Renal pelvis (tissue), 12 donors: ENCODE results near the gene CLN5. TPM values are rescaled to one million over a fixed set of nuclear protein-coding genes. Genes with fewer than 3 reads are reported as not detected.
"Not testable (repeated sequence)": the region's sequence is repeated elsewhere in the genome, so short reads cannot be mapped to it uniquely, and the experiment has no call there.

Source experiments
- DNase-seq: peaks from one replicate; pipeline ENCODE4 v3.0.0-alpha.2; 2013
- long read RNA-seq, 16 experiments: transcript quantifications; one replicate each; lab custom pipeline, GENCODE V29; 2026
- polyA plus RNA-seq, 3 donors: library from polyadenylated mRNA; unstranded; fragments of 120-200 nt; gene quantifications; one replicate each; pipeline ENCODE4 v1.2.1, GENCODE V29; 2013; ENCODE audit not compliant: insufficient read length in 3 of 3

Gene CLN5
- polyA plus RNA-seq, result 10 to 100 TPM; 39.8 to 50.7 (median 47.6) TPM
- long read RNA-seq, donor 1, full-length matches to known transcripts, result 31 of 31 reads
- long read RNA-seq, donor 1, partial matches to known transcripts, result 0 of 31 reads
- long read RNA-seq, donor 1, other reads (novel, unspliced or antisense), result 0 of 31 reads
- long read RNA-seq, donor 2, full-length matches to known transcripts, result 25 of 30 reads
- long read RNA-seq, donor 2, partial matches to known transcripts, result 5 of 30 reads
- long read RNA-seq, donor 2, other reads (novel, unspliced or antisense), result 0 of 30 reads
- long read RNA-seq, donor 3, full-length matches to known transcripts, result 29 of 29 reads
- long read RNA-seq, donor 3, partial matches to known transcripts, result 0 of 29 reads
- long read RNA-seq, donor 3, other reads (novel, unspliced or antisense), result 0 of 29 reads
- long read RNA-seq, donor 4, full-length matches to known transcripts, result 24 of 24 reads
- long read RNA-seq, donor 4, partial matches to known transcripts, result 0 of 24 reads
- long read RNA-seq, donor 4, other reads (novel, unspliced or antisense), result 0 of 24 reads
- long read RNA-seq, donor 5, full-length matches to known transcripts, result 19 of 24 reads
- long read RNA-seq, donor 5, partial matches to known transcripts, result 5 of 24 reads
- long read RNA-seq, donor 5, other reads (novel, unspliced or antisense), result 0 of 24 reads
- long read RNA-seq, donor 6, full-length matches to known transcripts, result 27 of 27 reads
- long read RNA-seq, donor 6, partial matches to known transcripts, result 0 of 27 reads
- long read RNA-seq, donor 6, other reads (novel, unspliced or antisense), result 0 of 27 reads
- long read RNA-seq, donor 7, full-length matches to known transcripts, result 31 of 31 reads
- long read RNA-seq, donor 7, partial matches to known transcripts, result 0 of 31 reads
- long read RNA-seq, donor 7, other reads (novel, unspliced or antisense), result 0 of 31 reads
- long read RNA-seq, donor 8, full-length matches to known transcripts, result 13 of 13 reads
- long read RNA-seq, donor 8, partial matches to known transcripts, result 0 of 13 reads
- long read RNA-seq, donor 8, other reads (novel, unspliced or antisense), result 0 of 13 reads
- long read RNA-seq, donor 9, full-length matches to known transcripts, result 45 of 45 reads
- long read RNA-seq, donor 9, partial matches to known transcripts, result 0 of 45 reads
- long read RNA-seq, donor 9, other reads (novel, unspliced or antisense), result 0 of 45 reads
- long read RNA-seq, donor 10, full-length matches to known transcripts, result 34 of 48 reads
- long read RNA-seq, donor 10, partial matches to known transcripts, result 14 of 48 reads
- long read RNA-seq, donor 10, other reads (novel, unspliced or antisense), result 0 of 48 reads
- long read RNA-seq, donor 11, full-length matches to known transcripts, result 15 of 15 reads
- long read RNA-seq, donor 11, partial matches to known transcripts, result 0 of 15 reads
- long read RNA-seq, donor 11, other reads (novel, unspliced or antisense), result 0 of 15 reads
- long read RNA-seq, donor 12, full-length matches to known transcripts, result 39 of 39 reads
- long read RNA-seq, donor 12, partial matches to known transcripts, result 0 of 39 reads
- long read RNA-seq, donor 12, other reads (novel, unspliced or antisense), result 0 of 39 reads
- long read RNA-seq, donor 13, full-length matches to known transcripts, result 23 of 30 reads
- long read RNA-seq, donor 13, partial matches to known transcripts, result 7 of 30 reads
- long read RNA-seq, donor 13, other reads (novel, unspliced or antisense), result 0 of 30 reads
- long read RNA-seq, donor 14, result 0 reads
- long read RNA-seq, donor 15, result 0 reads
- long read RNA-seq, donor 16, full-length matches to known transcripts, result 37 of 37 reads
- long read RNA-seq, donor 16, partial matches to known transcripts, result 0 of 37 reads
- long read RNA-seq, donor 16, other reads (novel, unspliced or antisense), result 0 of 37 reads

DNA sequence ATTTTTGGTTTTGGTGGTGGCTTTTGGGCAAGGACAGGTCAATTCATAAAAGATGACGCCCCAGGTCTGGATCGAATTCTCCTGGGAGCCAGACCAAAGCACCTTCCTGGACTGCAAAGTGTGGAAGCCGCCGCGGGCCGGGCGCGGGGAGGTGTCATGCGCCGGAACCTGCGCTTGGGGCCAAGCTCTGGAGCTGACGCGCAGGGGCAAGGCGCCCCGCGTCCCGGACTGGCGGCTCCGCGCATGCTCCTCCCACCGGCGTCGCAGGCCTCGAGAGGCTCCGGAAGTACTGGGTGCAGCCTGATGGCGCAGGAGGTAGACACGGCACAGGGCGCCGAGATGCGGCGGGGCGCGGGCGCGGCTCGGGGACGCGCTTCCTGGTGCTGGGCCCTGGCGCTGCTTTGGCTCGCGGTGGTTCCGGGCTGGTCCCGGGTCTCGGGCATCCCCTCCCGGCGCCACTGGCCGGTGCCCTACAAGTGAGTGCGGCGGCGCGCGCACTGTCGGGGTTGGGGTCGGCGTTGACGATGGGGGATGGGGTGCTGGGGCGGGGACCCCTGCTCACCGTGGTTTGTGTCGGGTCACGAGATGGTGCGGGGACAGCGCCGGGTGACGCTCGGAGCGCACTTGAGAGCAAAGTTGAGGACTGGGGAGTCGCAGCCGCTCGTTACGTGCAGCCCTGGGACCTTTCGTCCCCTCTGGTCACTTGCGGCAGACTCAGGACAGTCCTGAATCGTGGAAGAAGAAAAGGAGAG lies at the start of gene CLN5:
CLN5 (plus strand) TSS at position 286 of the 752 bp plus-strand sequence; CDS start at position 304, 18 bp downstream.
- DNase-seq, result peak; percentile 87

DNA sequence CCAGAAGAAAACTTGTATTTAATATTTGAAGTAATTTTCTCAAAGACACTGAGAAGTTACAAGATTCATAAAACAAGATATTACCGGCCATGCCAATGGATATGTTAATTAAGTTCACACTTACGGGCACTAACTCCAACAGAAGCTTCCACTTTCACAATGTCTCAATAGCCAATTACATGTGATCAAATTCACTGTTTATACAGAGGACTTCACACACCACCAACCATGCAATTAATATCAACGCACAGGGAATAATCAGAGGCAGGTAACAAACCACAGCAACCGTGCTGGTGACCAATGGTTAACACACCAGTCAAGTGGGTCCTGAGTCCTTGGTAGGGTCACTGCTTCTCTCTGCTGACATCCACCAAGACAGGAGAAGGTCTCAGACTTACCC lies 49.5 kb upstream of the CLN5 start:
- no peak for DNase-seq

DNA sequence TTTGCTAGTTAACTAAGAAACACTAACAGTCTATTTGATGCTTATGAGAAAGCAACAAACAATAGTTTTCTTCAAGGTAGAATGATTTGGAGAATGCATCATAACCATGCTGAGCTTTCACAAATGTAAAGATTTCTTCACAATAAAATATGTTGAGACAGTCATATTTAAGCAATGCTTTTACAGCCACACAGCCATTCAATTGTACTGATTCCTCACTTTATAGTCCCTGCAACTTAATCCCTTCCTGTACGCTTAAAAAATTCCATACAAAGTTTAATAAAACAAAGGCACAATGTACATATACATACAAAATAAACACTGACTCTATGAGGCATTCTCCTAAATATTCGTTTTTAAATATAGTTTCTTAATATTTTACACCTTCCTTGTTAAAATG lies 48.2 kb upstream of the CLN5 start:
- no peak for DNase-seq

- DNase-seq, result no peak
Observed at GRCh38 chr13:76944456-76944855, 47.4 kb upstream of the CLN5 start.

- no peak for DNase-seq
Observed at GRCh38 chr13:76948149-76948548, 43.7 kb upstream of the CLN5 start, which contains the start of gene ACOD1. TSS of gene ACOD1 (plus strand) at chr13:76948511. CDS start at chr13:76948559, 48 bp downstream.

DNA sequence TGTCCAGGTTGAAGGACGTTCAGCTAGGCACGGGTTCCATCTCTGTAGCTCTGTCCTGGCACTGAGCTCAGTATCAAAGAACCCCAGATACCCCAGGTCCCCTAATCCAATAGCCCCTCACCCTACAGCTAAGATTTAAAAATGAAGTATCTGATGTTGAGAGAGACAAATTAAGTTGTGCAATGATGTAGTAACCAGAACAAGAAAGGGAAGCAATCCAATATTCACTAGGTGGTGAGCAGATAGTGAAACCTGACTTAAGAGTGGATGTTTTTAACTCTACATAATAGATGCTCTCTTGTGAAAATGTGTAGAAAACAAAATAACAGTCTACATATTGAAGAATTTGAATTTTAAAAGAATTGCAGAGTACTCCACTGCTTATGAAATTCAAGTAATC lies 41.8 kb upstream of the CLN5 start:
- DNase-seq, result no peak

DNA sequence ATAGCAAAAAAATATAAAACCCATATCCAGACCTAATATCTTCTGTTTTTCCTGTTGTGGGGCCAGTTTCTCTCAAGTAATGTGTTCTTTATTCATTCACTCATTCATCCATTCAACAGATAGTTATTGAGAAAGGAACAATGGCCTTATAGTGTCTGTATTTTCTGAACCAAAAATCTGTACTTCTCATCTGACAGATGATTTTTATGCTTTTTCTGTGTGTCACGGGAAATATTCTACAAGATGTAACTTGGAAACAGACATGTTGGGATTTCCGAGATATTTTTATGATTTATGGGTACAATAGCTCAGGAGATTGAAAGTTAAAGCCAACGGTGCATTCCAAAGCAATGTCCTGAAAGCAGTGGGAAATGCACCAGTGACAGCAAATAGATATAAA lies 37.9 kb upstream of the CLN5 start:
- no peak for DNase-seq

- DNase-seq, result no peak
Observed at GRCh38 chr13:76954538-76954937, 37.3 kb upstream of the CLN5 start.

DNA sequence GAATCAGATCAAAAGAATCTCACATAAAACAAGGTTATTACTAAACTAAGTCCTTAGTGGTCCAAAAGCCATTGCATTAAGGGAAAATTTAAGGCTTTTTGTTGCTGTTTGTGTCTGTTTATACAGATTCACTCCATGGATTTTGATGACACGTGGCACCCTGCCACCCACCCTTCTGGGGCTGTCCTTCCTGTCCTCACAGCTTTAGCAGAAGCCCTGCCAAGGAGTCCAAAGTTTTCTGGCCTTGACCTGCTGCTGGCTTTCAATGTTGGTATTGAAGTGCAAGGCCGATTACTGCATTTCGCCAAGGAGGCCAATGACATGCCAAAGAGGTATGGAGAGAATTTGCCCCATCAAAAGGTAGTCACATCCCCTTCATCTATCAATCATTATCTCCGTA lies 36.7 kb upstream of the CLN5 start:
- DNase-seq, result no peak

DNA sequence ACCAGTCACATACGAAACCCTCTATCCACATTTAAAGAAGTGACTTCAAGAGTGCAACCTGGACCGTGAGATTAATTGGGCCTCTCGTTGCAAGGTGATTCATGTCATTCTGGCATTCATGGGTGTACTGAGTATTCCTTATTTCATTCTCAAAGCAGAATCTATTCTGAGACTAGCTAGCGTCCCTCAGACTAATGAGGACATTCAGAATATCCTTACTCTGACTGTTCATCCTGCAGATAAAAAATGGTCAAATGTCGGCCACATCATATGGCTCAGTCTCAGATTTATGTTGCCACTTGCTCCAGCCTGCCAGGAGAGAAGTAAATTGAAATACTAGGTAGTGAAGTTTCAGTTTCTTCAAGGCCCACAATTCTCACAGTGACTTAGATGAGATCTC lies 36.2 kb upstream of the CLN5 start:
- DNase-seq, result no peak

DNA sequence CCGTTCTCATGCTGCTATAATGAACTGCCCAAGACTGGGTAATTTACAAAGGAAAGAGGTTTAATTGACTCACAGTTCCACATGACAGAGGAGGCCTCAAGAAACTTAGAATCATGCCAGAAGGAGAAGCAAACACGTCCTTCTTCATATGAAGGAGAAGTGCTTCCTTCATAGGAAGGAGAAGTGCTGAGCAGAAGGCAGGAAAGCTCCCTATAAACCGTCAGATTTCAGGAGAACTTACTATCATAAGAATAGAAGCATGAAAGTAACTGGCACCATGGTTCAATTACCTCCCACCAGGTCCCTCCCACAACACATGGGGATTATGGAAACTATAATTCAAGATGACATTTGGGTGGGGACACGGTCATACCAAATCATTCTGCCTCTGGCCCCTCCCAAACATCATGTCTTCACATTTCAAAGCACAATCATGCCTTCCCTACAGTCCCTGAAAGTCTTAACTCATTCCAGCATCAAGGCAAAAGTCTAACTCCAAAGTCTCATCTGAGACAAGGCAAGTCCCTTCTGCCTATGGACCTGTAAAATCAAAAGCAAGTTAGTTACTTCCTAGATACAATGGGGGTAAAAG lies 32.9 kb upstream of the CLN5 start:
- DNase-seq, result no peak

DNA sequence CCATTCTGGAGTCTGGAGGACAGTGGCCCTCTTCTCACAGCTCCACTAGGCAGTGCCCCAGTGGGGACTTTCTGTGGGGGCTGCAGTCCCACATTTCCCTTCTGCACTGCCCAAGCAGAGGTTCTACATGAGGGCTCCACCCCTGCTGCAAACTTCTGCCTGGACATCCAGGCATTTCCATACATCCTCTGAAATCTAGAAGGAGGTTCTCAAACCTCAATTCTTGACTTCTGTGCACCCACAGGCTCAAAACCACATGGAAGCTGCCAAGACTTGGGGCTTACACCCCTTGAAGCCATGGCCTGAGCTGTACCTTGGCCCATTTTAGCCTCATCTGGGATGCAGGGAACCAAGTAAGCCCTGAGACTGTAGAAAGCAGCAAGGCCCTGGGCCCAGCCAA lies 32.1 kb upstream of the CLN5 start:
- DNase-seq, result not testable (repeated sequence)

- peak; percentile 30 for DNase-seq
Observed at GRCh38 chr13:76965759-76966421, 26.0 kb upstream of the CLN5 start.

DNA sequence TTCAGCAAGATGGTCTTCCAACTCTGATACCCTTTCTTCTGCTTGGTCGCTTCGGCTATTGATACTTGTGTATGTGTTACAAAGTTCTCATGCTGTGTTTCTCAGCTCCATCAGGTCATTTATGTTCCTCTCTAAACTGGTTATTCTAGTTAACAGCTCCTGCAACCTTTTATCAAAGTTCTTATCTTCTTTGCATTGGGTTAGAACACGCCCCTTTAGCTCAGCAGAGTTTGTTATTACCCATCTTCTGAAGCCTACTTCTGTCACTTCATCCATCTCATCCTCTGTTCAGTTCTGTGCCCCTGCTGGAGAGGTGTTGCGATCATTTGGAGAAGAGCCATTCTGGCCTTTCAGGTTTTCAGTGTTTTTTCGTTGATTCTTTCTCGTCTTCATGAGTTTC lies 24.9 kb upstream of the CLN5 start:
- DNase-seq, result no peak

- no peak for DNase-seq
Observed at GRCh38 chr13:76968041-76968440, 23.8 kb upstream of the CLN5 start.

DNA sequence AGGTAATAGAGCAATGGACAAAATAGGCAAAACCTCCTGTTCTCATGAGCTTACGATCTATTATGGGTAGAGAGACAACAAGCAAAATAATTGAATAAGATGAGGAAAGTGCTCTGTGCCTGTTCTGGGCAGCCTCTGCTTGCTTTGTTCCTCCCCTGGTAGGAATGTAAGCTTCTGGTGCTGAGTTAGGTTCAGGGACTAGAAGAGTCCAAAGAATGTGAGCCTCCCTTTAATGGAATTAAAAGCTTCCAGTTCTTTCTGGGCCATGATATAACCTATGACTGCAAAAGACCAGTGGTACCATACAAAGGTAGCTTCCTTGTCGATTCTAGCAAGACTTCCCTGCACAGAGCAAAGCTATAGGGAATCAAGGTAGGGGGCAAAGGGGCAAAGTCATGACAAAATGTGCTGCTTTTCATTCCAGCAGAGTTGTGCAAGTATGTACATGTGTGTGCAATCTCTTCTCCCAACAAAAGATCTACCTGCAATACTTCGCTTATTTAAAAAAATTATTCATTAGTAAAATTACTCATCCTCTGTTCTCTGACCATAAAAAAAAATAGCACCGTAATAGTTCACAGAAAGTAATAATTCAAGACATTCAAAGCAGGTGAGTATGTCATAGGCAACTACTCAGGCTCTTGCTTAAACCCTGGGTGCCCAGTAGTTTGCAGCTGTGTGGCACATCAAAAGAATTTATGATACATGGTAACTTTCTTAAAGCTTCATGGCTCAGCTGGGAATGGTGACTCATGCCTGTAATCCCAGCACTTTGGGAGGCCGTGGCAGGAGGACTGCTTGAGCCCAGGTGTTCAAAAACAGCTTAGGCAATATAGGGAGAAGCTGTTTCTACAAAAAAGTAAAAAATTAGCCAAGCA lies 22.2 kb upstream of the CLN5 start:
- DNase-seq, result no peak

DNA sequence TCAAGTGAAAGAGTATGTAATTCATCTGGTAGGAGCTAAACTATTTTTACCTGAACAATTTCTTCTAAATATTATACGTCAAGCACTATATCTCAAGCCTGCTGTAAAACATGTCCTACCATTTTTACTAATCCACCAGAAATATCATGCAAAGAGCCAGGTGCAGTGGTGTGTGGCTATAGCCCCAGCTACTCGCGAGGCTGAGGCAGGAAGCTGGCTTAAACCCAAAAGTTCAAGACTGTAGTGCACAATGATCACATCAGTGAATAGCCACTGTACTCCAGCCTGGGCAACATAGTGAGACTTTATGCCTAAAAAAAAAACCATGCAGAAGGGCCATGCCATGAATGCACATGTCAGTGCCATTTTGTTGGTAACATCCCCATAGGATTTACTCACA lies 20.7 kb upstream of the CLN5 start:
- no peak for DNase-seq
